ENCODE data around the gene DOCK1. TPM values are rescaled to one million over a fixed set of nuclear protein-coding genes. Genes with fewer than 3 reads are reported as not detected.
"Not testable (repeated sequence)": the region's sequence is repeated elsewhere in the genome, so short reads cannot be mapped to it uniquely, and the experiment has no call there.

The DOCK1 gene
- total RNA-seq, 2 donors from 2014 or later, result 46.4 to 49.0 TPM

DNA sequence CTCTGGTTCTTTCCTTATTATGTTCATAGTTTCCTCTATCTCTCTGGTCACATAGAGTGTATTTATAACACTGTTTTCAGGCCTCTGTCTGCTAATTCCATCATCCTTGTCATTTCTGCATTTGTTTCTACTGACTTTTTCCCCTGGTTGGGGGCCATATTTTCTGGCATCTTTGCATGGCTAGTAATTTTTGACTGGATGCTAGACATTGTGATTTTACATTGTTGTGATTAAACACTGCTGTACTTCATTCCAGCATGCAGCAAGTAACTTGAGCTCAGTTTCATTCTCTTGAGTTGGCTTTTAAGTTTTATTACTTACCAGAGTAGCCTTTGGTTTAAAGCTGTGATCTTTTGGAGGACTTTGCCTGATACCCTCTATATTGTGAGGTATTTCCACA is 6.8 kb upstream of the DOCK1 start:
- no peak for TF ChIP-seq CTCF (IDR thresholded peaks at IDR 0.05)
- no peaks in the 10 kb centered on the region for H3K27me3 ChIP-seq

DNA sequence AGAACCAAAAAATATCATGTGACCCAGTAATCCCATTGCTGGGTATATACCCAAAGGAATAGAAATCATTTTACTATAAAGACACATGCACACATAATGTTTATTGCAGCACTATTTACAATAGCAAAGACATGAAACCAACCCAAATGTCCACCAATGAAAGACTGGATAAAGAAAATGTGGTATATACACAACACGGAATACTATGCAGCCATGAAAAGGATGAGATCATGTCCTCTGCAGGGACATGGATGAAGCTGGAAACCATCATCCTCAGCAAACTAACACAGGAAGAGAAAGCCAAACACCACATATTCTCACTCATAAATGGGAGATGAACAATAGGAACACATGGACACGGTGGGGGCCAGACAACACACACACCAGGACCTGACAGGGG is 5.7 kb upstream of the DOCK1 start:
- H3K9me3 ChIP-seq, H3K4me1 ChIP-seq: not testable (repeated sequence)

More for the DNA sequence above, 6.8 kb upstream of the DOCK1 start:
- DNase-seq, result no peak
- H3K9ac ChIP-seq (ENCODE audit: low read depth in 2 of 2, low read length in 2 of 2), result no peak overlapping the region
- intact Hi-C loops (cut with DNase I), result no loop called here
- H3K36me3 ChIP-seq, result no peaks in the 10 kb centered on the region
- no peak overlapping the region for H3K4me3 ChIP-seq
- no peaks in the 10 kb centered on the region for H3K9me3 ChIP-seq
- H3K27ac ChIP-seq, result no peak overlapping the region
- no peaks in the 10 kb centered on the region for H3K4me1 ChIP-seq

DNA sequence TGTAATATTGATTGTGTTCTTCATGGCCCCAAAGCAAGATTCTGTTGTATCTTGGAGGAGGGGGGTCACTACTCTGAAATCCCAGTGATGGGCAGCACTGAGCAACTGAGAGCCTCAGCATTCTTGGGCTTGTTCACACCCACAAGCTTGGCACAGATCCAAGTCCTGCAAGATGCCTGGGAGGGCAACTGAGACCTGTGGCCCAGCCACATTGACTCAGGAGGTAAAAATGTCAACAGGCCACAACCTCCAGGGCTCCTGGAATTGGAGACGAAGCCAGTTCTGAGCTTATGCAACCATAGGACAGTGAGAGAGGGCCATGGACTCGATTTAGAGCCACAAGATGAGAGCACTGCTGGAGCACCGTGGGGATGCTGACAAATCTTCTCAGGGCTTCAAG is 3.1 kb upstream of the DOCK1 start:
- no peaks in the 10 kb centered on the region for H3K9me3 ChIP-seq
- no peak for TF ChIP-seq CTCF (IDR thresholded peaks at IDR 0.05)
- H3K27ac ChIP-seq, result no peak overlapping the region
- H3K27me3 ChIP-seq, result no peaks in the 10 kb centered on the region
- H3K4me1 ChIP-seq, result peaks cover 5% of the 10 kb centered on the region
- no peak for DNase-seq
- H3K9ac ChIP-seq (ENCODE audit: low read depth in 2 of 2, low read length in 2 of 2), result no peak overlapping the region
- H3K36me3 ChIP-seq, result no peaks in the 10 kb centered on the region
- intact Hi-C loops (cut with DNase I), result no loop called here
- H3K4me3 ChIP-seq, result no peak overlapping the region

More for the DNA sequence above, 5.7 kb upstream of the DOCK1 start:
- H3K27ac ChIP-seq; H3K27me3 ChIP-seq; DNase-seq; H3K4me3 ChIP-seq; intact Hi-C loops (cut with DNase I); H3K9ac ChIP-seq (ENCODE audit: low read depth in 2 of 2, low read length in 2 of 2); H3K36me3 ChIP-seq: not testable (repeated sequence)

DNA sequence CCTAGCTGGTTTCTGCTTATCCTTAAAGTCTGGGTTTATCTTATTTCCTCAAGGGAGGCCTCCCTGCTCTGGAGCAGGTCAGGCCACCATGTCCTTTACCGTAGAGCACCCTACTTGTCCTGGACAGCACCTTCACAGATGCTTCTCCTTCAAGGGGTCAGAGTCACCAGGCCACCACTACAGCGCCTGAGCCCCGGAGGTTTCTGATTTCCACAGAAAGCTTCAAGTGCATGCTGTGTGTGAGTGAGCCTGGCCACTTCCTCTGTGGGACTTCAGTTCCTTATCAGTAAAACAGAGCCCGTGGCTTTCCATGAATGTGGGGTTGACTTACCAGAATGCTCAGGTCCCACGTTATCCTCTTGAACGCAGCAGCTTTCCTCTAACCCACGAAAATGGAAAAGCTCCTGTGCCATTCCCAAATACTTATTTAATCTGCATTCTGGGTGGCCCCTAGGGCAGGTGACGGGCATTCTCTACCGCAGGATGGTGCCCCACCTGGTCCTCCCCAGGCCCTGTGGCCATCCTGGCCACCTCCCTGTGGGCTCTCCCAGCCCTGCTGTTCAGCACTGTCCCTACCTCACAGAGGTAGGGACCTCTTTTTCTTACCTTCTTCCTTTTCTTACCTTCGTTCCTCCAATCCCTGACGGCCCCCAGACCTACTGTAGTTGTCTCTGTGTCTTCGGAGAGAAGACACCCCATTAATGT is 1.4 kb upstream of the DOCK1 start:
- H3K9ac ChIP-seq (ENCODE audit: low read depth in 2 of 2, low read length in 2 of 2), result no peak overlapping the region
- no peak for TF ChIP-seq CTCF (IDR thresholded peaks at IDR 0.05)
- peaks cover 5% of the 10 kb centered on the region for H3K4me1 ChIP-seq
- H3K9me3 ChIP-seq, result no peaks in the 10 kb centered on the region
- H3K27ac ChIP-seq, result no peak overlapping the region
- no peak overlapping the region for H3K4me3 ChIP-seq
- H3K27me3 ChIP-seq, result no peaks in the 10 kb centered on the region
- intact Hi-C loops (cut with DNase I), result no loop called here
- H3K36me3 ChIP-seq, result no peaks in the 10 kb centered on the region
- DNase-seq, result no peak

DNA sequence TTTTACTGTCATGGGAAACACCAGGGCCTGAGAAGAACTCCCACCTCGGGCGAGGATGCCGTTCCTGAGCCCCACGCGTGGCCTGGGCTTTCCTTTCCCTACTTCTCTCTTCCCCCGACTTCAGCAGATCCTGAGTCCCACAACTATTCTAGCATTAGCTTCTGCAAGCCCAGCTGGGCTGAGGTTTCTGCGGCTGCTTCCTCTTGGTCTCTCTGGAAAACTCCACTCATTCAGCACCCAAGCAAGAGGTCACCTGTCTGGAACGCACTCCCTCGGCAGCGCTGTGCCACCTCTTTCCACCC is 761 bp upstream of the DOCK1 start:
- DNase-seq, result no peak
- Histone ChIP-seq H3K27me3 (no peaks in the 10 kb centered on the region), H3K4me1 (peaks cover 5% of the 10 kb centered on the region), H3K36me3 (no peaks in the 10 kb centered on the region), H3K4me3 (peak overlapping the region; percentile 79), H3K9ac (ENCODE audit: low read depth in 2 of 2, low read length in 2 of 2) (peak overlapping the region in 1 of 2 donors; percentile 55), H3K27ac (no peak overlapping the region), H3K9me3 (no peaks in the 10 kb centered on the region)
- intact Hi-C loops (cut with DNase I), result no loop called here
- no peak for TF ChIP-seq CTCF (IDR thresholded peaks at IDR 0.05)

GRCh38 chr10:126905776-126906703 is 812 bp downstream of the DOCK1 start:
- H3K27ac ChIP-seq, result peak overlapping the region; percentile 55
- intact Hi-C loops (cut with DNase I), result no loop called here
- DNase-seq, result peak; percentile 42
- no peaks in the 10 kb centered on the region for H3K36me3 ChIP-seq
- no peak for TF ChIP-seq CTCF (IDR thresholded peaks at IDR 0.05)
- no peaks in the 10 kb centered on the region for H3K9me3 ChIP-seq
- H3K9ac ChIP-seq (ENCODE audit: low read depth in 2 of 2, low read length in 2 of 2), result peak overlapping the region; percentile 34 to 78
- no peaks in the 10 kb centered on the region for H3K27me3 ChIP-seq
- H3K4me3 ChIP-seq, result peak overlapping the region; percentile 79
- H3K4me1 ChIP-seq, result peaks cover 5% of the 10 kb centered on the region

Measured in colonic mucosa (tissue), 4 donors.